Stimulated activated CD8-positive, alpha-beta memory T cell treated with anti-CD3 and anti-CD28 coated beads, Interleukin-7, amount 100 ng/mL, for 4 hours (primary cell): ENCODE results near the gene TSPAN9.

ENCODE experiments used
- DNase-seq, 2 donors: peaks; one replicate each; pipeline ENCODE4 v3.0.0-alpha.2; 2020; ENCODE audit warnings: low read depth in 2 of 2

The TSPAN9 gene

DNA sequence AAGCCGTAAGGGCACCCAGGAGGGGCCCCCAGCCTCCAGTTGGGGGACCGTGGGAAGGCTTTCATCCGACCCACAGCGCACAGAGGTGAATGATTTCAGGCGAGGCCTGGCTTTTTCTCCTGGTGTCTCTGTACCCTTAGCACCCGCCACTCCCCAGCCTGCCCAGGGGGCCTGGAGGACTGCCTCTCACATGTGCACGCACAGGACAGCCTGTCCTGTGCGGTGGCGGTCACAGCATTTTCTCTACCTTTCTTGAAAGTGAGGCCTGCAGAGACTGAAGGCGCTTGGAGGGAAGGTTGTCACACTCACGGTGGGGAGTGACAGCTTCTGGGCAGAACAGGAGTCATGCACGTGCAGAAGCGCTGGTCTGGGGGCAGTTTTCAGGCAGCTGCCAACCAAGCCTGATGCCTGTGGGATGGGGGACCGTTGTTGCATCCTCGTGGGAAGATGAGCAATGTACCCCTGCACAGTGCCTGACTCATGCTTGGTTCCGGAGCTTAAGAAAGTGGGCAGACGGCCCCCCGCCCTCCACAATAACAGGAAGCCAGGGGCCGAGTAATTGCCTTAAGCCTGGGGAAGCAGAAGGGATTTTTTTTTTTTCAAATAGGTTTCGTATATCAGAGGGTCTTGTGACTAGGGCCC lies 148.1 kb downstream of the TSPAN9 start:
- DNase-seq = no peak

DNA sequence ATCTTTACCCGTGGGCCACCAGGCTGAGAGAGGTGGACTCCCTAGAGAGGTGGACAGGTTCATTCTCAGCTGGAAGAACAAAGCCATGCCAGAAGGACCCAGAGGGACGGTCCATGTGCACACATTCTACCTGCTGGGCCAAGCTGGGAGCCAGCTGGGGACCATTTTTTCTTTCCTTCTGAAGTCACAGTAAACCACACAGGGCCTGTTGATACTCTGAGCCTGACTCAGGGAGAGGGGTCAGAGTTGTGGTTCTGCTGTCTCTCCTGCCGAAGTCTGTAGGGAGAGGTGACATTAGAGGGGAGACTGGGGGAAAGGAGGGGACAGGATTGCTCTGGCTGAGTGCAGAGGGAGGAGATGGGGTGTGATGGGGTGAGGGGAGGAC lies 148.6 kb downstream of the TSPAN9 start:
- DNase-seq = no peak

DNA sequence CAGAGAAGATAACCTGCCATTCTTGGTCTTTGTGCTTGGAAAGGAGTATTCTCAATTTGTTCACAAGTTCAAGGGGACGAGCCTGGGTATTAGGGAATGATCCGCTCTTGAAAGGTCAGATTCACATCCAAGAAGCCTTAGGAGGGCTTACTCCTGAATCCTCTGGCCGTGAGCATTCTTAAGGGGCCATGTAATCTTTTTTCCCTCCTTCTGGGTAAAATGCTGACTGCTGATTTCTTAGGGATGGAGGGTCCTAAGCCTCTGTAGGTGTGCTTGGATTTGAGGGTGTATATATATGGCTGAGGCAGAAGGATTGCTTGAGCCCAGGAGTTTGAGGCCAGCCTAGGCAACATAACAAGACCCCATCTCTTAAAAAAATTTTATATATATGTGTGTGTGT lies 149.1 kb downstream of the TSPAN9 start:
- DNase-seq = no peak

DNA sequence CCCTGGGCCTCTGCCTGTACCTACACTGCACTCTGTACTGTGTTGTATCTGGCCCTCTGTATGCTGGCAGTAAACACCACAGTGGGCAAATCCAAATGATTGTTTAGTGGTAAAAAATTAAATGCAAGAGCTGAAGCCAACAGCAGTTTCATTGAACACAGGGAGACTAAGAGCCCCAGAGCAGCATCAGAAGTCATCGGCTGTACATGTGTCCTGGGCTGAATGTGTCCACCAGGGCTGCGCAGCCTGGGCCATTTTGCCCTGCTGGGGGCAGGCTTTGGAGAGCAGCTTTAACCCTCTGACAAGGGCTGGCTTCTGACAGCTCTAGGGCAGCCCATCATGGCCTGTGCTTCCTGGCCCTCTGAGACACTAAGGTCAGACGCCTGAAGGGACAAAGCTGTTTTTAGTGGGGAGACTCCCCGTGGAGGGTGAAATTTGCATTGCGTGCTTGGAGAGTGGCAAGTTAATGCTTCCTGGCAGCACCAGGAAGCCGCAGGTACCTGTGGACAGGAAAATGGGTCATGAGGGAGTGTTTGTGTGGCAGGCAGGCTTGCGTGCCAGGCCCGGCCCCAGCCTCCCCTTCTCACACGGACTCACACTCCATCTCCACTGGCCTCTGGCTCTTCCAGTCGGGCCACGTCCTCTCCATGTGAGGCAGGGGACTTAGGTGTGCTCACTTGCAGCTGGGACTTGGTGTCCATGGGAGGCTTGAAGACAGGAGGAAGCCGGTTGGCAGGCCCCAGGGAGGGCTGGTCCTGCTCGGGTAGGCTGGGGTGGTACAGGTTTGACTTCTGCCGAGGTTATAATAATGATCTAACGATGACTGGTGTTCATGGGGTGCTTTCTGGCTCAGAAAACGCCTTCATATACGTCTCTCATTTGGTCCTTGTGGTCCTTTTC lies 150.1 kb downstream of the TSPAN9 start:
- no peak for DNase-seq

DNA sequence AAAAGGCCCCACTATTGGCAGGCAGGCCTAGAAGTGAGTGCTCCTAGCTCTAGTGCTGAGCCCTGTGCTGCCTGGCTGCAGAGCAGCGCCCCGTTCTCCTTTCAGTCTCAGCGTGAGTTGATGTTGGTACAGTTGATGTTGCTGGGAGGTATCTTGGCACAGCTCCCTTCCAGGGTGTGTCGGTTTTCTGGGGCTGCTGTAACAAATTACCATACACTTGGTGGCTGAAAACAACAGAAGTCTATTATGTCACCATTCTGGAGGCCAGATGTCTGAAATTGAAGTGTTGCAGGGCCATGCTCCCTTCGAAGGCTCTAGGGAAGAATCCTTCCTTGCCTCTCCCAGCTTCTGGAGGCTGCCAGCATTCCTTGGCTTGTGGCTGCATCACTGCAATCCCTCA lies 151.4 kb downstream of the TSPAN9 start:
- DNase-seq = no peak

DNA sequence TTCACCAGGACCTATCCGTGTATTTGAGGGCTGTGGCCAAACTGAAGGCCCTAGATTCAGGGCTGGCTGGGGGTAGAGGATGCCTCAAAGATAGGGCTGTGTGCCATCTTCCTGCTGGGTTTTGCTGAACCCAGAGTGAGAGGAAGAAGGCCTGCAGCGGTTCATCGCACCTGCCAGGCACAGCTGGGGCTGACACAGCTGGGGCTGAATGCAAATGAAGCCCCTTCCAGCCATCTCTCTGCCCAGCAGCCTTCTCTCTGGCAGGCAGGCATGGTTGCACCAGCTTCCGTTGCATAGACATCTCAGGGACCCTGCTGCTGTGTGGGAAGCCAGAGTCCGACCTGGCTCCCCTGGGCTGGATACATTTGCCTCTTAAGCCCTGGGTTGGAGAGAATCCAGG lies 152.4 kb downstream of the TSPAN9 start:
- no peak for DNase-seq

DNA sequence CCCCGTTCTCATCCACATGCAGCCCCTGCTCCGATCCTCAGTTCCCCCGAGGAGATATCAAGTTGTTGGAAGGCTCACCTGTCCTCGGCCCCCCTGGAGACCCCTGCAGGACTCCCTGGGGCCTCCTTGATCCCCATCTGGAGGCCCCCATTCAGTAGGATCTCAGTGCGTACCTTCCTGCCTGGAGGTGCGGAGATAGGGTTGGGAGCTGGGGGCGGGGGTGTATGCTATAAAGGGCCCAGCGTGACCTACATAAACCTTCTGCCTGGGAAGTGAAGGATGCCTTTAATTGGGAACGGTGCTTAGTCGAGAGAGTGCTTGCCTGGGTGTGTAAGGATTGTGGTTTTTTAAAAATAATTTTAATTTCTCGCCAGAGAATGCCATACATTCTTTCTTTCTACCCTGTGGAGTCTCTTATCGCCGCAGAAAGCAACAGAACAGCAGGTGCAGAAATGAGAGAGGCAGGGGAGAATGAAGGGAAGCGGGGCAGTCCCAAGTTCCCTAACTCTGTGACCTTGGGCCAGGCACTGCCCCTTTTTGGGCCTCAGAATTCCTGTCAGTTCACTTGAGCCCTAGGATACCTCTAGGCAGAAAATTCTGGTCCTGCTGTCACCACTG lies 153.7 kb downstream of the TSPAN9 start:
- no peak for DNase-seq

DNA sequence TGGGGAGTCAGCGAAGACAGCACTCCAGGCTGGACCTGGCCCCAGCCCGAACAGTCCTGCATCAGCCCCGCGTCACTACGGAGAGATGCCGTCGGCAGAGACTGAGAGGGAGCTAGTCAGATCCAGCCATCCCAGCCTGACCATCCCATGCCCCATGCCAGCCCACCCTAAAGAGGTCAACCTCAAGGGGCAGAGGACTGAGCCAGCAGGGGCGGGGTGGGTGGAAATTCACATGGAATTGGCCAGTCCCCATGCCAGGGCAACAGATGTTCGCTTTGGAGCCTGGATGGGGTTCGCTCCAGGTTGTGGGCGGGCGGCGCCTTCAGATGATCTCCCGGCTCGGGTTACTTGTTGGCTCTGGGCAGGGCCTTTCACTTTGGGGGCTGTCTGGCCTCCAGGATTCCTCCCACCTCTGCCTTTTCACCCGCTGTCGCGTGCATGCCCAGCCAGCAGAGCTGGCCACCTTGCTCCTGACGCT lies 154.3 kb downstream of the TSPAN9 start:
- no peak for DNase-seq

DNA sequence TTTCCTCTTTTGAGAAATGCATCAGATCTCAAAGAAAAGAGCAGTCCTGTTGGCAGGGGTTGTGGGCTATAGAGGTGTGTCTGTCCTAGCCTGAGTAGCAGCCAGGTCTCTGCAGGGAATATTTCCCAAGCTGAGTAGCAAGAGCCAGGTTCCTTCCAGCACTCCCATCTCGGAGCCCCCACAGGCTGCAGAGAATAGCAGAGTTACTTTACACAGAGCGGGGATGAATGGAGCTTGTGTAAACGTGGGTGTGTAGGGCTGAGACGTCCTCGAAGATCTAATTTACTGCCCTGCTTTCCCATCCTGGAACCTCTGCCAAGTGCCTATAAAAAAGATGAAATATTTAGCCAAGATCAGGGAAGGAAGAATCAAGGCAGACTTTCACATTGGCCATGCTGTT lies 156.6 kb downstream of the TSPAN9 start:
- no peak for DNase-seq

DNA sequence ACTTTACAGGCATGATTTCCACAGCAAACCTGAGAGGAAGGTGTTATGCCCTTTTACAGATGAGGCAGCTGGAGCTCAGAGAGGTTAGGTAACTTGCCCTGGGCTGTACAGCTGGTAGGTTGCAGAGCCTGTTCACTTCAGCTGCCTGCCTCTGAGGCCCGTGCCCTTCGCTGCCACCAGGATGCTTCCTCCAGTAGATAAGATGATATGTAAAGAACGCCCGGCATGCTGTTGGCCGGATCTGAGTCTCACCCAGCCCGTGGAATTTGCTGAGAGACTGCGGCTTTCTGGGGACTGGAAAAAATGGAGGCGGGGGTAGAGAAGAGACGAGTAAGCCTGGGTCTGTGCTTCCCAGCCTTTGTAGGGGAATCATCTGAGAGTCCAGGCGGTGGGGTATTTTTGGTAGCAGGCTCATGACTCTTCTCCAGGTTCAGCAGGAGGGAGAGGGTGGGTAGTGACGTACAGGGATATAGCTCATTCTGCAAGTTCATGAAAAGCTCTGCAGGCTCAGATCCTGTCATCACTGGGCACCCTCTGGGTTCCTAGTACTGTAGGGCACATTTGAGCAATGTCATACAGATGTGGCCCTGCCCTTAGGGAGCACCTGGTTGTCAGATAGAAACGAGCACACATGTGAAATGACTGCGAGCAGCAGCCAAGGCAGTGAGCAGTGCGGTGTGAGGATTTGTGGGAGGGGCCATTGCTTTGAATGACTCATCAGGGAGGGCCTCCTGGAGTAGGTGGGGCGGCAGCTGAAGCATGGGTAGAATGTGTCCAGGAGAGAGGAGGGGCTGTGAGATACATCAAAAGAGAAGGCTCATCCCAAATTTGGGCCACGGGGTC lies 159.4 kb downstream of the TSPAN9 start:
- no peak for DNase-seq

DNA sequence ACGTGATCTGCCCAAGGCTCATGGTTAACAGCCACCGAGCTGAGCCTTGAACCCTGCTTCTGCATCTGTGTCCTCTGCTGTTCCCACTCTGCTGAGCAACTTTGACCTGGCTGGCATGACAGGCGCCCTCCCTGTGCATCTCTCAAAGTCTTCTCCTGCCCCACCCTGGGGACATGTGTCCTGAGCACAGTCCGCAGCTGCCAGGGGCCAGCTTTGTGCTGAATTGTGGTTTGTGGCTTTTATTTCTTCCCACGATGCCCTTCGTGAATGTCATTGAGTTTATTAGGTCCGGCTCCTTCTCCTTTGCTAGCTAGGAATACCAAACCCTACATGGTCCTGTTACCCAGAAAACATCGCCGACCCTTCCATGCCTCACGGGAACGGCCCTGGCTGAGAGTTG lies 161.0 kb downstream of the TSPAN9 start:
- DNase-seq = no peak

DNA sequence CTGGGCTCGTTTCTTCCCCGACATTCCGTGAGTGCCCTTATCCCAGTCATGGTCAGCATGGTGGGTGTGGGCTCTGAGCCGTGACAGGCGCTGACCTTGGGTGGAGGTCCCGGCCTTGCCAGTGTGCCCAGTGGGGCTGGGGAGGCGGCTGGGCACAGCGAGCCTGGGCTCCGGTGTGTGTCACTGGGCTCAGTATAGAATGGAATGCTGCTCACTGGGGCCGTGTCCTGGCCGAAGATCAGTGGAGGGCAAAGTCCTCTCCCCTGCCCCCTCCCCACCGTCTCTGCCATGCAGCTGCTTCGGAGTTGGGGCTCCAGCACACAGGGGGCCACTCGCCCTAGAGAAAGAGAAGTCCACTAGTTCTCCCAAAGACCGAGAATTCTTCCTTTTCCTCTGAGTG lies 164.4 kb downstream of the TSPAN9 start:
- no peak for DNase-seq

DNA sequence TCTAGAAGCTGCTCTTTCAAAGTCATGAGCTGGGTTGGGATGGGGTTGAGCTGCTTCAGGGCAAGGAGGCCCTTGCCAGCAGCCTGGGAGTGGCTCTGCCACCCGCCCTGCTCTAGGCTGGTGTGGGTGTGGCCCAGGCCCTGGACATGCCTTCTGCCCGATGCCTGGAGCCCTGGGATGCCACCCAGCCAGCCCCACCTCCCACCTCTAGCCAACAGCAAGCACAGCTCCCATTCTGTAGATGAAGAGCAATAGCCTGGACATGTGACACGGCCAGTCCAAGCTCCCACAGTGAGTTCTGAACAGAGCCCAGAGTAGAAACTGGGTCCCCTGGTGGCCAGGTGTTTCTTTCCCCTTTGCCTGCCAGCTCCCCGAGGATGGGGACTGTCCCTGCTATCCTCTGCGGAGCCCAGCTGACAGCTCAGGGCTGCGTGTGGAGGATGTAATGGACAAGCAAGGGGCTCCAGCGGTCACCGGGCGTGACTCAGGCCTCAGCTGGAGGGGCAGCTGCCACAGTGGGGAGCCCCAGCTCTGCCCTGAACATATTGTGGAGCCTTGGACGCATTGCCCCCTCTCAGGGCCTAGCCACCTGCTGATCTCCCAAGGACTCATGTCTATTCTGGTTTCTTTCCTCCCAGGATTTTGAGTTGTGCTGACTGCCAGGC lies 165.2 kb downstream of the TSPAN9 start:
- no peak for DNase-seq

DNA sequence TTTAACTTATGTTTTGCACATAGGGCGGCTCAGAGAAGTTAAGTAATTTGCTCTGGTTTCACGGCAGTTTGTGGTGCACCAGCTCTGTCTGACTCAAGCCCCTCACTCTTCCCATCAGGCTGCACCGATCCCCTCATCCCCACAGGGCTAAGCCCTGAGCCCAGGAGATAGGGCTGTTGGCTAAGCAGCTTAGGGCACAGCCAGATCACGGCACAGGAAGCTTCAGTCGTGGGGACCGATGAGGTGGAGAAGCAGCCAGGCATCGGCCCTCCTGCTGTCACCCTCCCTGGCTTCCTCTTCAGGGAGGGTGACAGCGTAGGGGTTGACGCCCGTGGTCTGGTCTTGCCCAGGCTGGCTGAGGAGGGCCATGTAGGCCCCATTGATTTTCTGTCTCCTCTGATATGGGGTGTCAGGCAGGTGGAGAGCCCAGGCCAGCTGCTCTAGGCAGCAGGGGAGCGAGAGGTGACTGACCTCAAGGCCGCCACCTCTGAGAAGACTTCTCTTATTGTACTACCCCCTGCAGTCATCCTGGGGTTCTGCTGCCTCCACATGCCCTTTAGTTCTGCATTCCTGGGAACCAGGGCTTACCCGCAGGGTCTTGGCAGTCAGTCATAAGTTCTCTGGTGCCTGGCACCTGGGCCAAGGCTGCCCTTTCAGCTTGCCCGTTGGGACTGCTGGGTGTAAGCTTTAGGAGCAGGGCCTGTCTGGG lies 166.4 kb downstream of the TSPAN9 start:
- DNase-seq = no peak

DNA sequence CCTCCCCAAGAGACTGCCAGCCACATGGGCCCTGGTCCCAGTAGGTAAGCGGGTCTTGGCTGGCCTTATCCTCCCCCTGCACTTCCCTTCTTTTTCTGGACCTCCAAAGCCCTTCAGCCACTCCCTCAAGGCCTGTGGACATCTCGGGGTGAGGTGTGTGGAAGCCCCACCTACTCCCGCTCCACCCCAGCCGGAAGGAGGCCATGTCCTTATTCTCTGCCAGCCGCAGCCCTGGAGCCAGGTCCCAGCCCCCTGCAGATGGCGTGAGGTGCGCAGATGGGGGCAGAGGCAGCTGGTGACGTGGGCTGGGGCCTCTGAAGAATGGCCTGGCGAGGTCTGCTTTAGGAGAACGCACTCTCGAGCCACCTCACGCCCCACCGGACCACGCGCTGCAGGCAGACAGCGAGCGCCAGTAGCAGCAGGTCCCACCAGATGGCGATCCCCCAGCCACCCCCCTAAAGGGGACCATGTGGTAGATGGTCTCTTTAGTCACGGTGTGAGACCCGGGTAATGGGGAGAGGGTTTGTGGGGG lies 167.1 kb downstream of the TSPAN9 start:
- DNase-seq = no peak

DNA sequence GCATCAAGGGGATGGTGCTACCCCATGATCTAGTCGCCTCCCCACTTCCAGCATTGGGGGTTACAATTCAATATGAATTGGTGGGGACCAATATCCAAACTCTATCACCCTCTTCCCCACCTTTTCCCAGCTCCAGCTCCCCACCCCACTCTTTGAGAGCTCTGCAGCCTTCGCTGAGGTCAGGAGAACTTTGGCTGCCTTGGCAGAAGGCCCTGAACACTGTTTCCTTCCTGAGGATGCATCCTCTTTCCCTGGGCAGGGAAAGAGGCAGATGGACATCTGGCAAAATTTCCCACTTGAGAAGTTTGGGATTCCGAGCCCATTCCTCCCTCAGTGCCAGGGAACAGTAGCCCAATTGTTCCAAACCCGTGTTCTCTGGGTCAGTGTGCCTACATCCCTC lies 169.1 kb downstream of the TSPAN9 start:
- DNase-seq = no peak

DNA sequence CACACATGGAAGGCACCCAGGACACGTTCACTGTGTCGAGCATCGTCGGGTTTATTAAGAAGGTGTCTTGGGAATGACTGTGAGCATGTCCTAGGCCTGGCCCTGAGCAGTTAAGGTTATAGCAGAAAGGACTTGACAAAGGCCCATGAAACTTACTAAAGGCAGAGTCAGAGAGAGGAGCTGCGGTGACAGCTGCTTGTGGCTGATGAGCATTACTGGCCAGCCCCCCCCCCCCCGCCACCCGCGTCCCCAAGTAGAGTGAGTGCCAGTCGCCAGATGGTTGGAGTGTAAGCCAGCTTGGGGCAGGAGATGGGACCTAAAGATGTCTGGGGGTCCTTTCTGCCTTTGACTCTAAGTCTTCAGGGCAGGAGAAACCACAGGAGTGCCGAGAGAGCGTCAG lies 169.9 kb downstream of the TSPAN9 start:
- DNase-seq = no peak

DNA sequence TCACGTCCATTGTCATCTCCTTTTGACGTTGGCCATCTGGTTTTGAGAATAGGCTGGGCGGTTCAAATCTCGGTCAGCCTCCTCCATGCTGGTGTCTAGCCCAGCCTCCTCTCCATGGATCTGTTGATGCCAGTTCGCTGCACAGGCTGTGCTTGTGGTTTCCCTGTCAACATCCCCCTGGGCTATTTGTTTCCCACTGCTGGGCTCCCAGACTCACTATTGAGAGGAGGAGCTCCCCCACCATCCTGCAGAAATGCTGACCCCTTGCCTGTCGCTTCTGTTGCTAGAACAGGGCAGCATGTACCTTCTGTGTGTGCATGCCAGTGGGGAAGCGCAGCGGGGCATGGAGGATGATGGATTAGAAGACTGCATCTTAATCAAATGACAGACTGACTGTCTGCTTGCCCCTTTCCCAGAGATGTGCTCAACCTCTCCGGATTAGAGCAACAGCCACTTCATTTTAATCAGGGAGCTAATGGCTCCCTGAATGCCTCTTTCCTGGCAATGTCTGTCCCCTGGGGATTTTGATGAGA lies 170.5 kb downstream of the TSPAN9 start:
- DNase-seq = no peak

DNA sequence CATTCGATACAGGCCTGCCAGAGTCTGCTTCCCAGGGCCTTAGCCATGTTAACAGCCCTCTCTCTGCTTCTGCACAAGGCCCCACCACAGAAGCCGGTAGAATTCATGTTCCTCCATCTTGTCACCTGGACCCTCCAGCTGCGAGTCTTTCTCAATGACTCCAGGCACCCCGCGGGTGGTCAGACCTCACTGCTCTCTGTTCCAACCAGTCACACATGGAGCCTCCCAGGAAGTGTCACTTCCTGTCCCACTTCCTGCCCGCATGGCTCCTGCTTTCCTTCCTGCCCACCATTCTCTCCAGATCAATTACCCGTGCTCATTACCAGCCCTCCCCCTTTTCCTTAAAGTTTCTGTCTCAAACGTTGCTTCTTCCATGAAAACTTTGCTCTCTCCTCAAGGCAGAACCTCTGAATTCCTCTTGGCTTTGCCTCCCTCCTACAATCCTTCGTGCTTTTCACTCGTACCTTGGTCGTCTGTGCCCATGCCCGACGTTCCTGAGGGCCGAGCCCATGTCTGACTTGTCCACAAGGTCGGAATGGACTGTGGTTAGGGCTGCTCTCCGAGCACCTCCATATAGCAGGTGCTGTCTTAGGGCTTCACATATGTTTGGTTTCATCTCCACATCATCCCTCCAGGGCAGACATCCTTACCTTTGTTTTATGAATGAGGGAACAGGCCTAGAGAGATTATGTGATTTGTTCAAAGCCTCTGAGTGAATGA lies 172.1 kb downstream of the TSPAN9 start:
- DNase-seq = no peak

DNA sequence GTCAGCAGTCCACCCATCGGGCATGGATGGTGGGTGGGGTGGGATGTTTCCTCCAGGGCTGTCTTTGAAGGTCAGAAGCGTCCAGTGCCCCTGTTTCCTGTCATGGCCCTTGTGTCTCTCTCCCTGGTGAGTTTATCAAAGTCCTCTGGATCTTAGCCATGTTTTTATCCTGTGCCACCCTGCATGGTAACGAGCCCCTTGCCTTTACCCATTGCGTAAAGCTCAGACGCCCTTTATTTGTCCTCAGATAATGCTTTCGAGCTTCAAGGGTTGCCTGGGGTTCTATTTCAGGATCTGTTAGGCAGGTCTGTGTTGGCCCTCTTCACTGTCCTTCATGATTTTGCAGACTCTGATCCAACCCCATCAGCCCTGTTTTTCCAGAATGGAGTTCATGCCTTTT lies 172.9 kb downstream of the TSPAN9 start:
- DNase-seq = no peak
